GM21528 (cell line): ENCODE results near the gene LTB4R2.

Experiments
- ATAC-seq: cut with Tn5 transposase; IDR thresholded peaks from one replicate; pipeline ENCODE4 v1.9.1; 2021; ENCODE audit warnings: mild to moderate bottlenecking, moderate library complexity; ENCODE audit not compliant: unreplicated experiment, low FRiP score

LTB4R2 gene, protein sequence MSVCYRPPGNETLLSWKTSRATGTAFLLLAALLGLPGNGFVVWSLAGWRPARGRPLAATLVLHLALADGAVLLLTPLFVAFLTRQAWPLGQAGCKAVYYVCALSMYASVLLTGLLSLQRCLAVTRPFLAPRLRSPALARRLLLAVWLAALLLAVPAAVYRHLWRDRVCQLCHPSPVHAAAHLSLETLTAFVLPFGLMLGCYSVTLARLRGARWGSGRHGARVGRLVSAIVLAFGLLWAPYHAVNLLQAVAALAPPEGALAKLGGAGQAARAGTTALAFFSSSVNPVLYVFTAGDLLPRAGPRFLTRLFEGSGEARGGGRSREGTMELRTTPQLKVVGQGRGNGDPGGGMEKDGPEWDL

DNA sequence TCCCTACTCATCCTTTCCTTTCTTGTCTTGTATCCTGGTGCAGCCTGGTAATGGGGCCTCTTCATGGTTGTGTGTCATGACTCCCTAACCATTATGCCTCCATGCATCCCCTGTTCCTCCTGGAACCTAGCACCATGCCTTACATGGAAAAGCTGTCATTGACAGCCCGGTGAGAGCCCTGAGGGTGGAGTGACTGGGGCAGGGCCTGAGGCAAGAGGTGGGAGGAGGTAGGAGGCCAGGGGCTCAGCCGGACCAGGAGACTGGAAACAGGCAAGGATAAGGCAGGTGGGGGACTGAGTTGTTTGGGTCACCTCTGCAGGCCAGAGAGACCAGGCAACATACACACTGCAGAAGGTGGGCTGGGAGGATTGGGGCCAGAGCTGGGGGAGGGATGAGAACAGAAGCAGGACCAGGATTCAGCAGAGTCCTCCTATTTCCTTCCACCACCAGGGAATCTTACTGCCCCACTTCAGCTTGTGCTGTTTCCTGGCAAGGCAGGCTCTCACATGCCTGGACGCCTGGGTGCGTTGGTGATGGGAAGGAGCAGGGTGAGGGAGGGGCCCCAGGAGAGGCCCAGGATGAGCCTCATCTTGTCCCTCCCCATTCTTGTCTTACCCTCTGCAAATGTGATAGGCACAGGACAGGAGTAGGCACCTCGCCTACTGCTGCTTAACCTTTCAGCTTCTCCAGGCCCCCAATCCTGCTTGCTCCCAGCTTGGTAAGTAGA is at the start of gene LTB4R2:
LTB4R2 (plus strand) TSS at position 603 of the 727 bp plus-strand sequence. CDS start 525 bp downstream, outside the sequence.
- no peak for ATAC-seq

DNA sequence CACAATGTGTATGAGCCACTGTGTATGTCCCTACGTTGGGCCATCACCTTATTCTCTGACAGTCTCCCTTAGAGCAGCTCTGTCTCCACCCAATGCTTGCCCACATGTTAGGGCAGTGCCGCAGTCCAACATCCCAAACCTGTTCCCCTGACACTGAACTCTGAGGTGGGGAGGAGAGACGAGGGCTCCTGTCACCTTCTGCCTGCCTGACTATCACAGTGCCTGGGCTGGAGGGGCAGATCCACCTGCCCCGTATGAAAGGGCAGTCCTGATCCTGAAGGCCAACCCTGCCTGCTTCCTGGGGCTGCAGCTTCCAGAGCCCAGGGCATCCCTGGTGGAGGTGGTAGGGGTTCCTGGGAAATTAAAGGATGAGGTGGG is 49.2 kb upstream of the LTB4R2 start:
- no peak for ATAC-seq

DNA sequence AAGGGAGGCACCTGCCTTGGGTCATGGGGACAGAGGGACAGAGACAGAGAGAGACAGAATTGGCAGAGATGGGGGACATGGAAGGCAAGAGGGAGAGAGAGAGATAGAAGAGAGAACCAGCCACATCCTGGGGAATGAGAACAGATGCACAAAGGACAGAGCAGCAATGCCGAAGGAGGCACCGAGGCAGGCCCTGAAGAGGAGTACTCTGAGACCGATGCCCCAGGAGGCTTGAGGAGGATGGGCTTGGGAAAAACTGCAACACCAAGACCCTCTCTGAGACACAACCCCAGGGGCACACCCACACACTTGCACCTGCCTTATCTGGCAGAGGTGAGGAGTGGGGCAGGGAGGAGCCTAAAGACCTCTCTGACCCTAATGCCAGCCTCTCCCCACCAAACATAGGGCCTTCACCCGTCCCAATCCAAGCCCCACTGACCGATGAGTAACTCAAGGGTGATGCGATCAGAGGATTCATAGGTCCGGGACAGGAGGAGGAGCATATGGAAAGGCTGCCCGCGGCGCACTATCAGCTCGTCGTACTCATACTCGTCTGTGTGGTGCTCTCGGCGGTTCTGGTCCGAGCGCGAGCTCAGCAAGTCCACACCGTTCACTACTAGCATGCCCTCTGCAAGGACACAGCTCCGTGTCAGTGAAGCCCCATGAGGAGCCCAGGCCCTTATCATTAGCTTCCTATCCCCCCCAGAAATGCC is 48.5 kb upstream of the LTB4R2 start:
- ATAC-seq = no peak

DNA sequence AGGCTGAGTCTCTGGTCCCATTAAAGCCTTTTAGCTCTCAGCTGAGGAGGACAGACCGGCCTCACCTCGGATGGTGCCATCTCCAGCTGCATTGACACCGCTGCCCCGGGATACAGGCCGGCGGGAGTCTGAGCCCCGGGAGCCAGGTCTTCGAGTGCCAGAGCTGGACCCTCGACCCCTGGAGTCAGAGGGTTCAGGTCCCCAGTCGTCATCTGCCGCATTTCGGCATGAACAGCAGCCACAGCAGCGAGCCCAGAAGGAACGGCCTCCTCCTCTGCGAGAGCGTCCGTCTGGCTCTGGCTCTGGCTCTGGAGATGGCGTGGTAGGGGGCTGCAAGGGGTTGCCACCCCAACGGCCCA is 48.0 kb upstream of the LTB4R2 start:
- ATAC-seq = no peak

DNA sequence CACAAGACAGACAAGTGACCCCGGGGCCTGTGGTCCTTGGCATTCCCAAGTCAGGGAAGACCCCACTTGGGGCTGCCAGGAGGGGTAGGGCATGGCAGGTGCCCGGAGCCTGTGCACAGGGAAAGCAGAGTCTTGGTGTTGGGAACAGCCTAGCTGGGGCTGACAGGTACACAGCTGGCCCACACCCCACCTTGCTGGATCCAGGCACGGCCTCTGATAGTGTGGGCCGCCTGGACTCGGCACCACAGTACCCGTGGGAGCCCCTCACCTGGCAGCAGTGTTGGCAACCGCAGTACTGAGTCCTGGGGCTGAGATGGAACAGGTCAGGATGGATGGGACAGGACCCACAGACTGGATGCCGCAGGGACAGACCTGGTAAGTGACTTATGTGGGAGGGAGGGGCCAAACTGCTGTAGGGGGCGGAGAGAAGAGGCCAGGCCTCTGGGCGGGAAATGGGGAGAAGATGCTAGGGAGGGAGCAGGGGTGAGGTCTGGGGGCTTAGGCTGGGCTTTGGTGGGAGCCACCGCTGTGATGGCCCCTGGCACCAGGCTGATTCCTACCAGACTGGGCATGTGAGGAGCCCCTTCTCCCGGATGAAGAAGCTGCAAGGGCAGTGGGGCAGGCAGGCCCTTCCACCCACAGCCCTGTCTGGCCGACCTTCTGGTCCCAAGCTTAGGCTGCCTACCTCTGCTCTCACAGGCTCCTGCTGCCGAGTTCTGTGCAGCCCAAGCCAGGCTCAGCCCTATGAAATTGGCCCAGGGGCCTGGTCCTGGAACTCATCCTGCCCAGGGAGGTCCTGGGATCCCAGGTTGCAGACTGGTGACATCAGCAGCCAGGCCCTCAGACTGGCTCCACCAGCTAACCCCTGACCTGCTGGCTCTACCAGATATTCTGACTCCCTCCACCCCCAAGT is 46.9 kb upstream of the LTB4R2 start, which contains the start of gene TGM1:
TGM1 (minus strand) TSS at position 357 of the 913 bp plus-strand sequence. CDS start 825 bp downstream, outside the sequence.
- no peak for ATAC-seq

DNA sequence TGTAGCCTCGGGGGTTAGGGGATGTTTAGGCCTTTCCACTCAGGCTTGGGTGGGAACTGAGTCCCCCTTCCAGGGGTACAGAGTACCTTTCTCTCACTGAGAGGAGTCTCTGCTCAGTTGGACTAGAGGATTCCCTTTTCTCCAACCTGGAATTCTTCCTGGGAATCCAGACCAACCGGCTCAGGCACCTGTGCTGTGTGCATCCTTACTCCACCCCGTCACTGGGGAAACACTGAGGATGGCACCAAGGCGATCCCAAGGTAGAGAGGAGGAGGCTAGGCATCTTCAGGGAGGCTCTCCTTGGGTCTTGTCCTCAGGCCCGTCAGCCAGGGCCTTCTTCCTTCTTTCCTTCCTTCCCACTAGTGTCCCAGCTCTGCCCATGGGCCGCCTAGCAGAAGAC is 46.1 kb upstream of the LTB4R2 start:
- no peak for ATAC-seq

DNA sequence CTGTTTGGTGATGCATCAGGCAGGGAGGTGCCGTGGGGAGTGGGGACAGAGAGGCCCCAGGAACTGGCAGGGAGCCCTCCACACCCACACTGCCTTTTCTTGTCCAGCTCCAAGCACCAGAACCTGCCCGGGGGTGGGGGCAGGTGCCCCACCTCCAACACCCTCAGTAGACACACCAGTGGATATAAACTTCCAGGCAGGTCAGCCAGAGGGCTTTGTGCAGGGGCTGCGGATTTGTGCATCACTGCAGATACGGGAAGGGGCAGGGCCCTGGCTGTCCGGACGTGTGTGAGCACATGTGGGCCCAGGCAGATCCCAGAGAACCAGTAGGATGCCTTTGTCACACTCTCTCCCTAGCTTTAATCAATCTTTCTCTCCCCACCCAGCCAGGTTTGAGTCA is 45.6 kb upstream of the LTB4R2 start:
- no peak for ATAC-seq

DNA sequence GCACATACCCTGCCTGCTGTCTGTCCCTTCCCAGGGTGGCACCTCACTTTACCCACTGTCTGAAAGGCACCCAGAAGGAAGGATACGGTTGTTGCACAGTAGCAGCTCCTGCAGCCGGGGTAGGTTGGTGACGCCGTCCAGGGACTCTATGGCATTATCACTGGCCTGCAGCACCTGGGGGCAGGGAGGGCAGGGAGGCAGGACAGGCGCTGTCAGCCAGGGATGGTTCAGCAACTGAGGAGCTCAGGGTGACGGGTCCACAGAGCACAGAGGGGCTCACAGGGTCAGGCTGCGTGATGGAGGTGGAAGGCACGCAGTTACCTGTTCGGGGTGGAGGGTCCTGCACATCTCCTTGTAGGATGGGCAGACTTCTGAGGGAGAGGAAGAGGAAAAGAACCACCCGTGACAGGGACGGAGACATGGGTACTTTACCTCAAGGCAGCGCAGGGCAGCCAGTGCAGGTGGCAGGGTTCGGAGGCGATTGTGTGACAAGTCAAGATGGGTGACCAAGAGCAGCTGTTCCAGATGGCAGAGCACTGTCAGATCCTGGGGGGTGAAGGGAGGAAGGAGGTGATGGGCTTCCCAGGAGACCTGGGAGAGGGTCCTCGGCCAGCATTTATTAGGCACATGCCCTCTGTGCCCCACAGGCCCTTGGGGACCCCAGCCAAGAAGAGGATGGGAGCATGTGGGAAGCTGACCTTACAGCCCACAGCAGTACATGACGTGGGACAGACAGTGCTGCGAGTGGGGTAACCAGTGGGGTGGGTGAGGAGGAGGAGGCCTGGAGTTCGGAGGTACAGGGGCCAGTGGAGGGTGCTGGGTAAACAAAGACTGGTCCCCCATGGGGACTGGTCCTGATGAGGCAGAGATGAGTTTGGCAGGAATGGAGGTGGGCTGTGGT is 43.3 kb upstream of the LTB4R2 start:
- ATAC-seq = no peak

DNA sequence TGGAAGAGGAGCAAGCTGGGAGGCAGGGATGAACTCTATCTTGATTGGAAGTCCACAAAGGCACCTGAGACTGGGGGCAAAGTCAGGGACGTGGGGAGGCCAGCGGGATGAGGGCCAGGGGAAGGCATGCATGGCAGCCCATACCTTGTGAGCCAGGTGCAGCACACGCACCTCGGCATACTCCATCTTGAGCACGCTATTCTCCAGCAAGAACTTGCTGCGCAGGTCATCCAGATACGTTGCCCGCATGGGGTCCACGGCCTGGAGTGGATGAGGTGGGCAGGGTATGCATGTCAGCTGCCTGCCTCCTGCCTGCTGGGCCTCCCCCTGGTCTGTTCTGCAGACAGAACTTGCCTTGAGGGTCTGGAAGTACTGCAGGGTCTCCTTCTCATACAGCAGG is 42.4 kb upstream of the LTB4R2 start:
- ATAC-seq = no peak

DNA sequence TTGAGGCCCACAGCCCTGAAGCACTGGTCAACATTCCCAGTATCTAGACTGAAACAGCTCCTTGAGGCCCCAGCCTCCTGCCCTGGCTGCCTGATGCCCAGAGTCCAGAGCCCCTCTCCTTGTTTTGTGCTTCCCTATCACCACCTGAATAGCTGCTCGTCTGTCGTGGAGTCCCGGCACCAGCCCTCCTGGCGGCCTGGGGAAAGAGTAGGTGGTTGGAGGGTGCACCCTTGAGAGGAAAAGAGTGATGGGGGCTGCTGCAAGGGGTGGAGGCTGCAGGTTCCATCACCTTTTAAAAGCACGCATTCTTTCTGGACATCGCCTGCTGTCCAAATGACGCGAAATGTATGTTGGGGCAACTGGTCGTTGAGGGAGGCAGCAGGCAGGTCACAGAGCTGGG is 41.7 kb upstream of the LTB4R2 start:
- no peak for ATAC-seq

DNA sequence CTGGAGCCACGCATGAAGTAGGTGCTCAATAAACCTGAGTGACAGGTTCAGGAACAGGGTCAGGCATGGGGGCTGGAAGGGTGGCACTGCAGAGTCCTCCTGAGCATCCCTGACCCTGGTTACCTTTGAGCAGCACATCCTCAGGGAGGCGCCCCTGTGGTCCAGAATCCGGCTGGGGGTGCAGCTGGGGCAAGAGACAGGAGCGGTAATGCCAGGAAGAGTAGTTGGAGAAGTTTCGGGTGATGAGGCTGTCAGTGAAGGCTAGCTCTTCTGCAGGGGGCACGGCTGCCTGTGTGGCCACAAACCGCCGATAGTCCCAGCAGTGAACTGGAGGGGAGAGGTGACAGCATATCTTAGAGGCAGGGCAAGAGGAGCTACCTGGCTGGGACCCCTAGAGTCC is 40.6 kb upstream of the LTB4R2 start:
- no peak for ATAC-seq

DNA sequence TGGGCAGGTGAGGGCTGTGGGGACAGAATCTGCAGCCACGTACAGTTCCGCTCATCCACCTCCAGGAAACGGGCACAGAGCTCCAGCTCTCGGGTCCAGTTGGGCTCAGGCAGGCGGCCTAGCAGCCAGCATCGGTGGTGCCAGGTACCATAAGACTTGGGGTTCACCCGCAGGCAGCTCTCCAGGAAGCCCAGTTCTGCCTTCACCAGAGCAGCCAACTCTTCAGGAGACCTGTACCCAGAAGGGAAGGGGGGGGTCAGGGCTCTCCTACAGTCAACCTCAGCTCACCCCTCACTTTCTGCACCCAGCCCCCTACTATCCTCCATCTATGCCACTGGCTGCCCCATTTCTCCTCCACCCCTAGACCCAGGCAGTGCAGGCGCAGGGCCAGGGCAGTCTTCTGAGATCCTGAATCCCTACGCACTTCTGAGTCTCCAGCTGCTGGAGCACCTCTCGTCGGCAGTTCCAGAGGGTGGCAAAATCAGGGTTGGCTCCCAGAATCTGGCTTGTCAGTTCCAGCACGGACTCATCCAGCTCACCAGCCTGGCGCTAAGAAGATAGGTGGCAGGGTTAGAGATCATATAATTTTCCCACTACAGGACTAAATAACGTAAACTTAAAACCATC is 39.9 kb upstream of the LTB4R2 start:
- no peak for ATAC-seq

DNA sequence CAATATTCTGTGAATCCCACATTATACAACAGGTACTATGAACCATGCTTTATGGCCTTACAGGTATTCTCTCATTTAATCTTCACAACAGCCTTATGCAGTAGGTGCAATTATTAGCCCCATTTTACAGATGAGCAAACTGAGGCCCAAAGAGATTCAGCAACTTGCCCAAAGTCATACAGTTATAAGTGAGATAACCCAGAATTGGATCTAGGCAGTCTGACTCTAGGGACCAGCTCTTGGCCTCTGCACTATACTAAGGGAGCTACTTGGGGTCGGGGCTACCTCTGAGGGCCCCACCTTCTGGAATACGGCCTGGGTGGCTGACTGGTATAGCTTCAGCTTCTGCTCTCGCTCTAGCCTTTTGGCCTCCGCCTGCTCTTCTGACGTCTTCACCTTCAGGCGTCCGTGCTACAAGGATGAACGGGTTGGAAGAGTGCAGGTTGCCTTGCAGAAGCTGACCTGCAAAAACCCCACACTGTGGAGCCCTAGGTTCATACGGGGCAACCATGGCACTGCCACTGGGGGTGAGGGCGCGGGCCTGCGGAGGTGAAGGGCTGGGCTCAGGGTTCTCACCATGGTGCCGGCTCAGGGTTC is 39.3 kb upstream of the LTB4R2 start:
- no peak for ATAC-seq

DNA sequence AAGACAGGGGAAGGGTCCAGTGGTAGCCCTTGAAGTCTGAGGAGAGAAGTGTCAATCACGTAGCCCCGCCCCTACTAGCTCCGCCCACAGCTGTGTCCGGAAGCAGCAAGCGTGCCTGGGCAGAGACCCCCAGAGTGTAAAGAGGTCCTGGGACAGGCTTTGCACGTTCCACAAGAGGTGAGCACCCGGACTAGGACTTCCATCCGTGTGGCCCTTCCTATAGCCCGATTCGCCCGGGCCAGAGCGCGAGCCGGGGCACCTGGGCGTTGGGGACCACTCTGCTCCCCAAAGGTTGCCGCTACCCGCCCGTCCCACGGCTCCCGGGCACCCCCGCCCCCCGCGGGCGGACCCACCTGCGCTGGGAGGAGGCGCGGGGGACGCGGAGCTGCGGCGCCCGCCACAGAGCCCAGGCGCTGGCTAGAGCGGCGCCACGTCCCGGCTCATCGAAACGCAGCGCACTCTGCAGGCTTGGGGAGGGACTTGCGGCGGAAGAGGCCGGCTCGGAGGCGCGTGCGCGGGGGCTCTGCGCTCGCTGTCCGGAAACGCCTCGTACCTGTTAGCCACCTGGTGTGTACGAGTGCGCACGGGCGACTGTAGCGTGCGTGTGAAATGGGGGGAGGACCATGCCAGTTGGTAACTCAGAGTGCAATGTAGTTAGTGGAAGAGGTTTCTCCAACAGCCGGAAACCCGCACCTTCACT is 38.7 kb upstream of the LTB4R2 start, which contains the start of gene RABGGTA:
RABGGTA (minus strand) TSS at position 464 of the 700 bp plus-strand sequence. CDS start 482 bp downstream, outside the sequence.
- peak; percentile 83 for ATAC-seq

DNA sequence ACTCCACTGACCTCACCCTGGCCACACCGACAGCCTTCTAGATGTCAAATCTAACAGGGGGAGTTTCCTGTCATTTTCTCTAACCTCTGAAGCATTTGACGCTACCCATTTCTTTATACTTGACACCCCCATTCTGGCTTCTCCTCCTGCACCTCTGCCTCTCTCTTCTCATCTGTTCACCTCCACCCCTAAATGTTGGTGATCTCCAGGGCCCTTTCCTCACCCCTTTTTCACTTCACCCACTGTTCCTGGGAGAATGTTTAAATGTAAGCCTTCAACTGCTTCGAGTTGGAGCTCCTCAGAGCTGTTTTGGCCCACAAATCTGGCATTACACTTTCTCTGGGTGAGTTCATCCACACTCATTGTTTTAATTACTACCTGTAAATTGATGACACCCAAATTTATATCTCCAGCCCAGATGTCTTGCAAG is 38.1 kb upstream of the LTB4R2 start:
- ATAC-seq = no peak

DNA sequence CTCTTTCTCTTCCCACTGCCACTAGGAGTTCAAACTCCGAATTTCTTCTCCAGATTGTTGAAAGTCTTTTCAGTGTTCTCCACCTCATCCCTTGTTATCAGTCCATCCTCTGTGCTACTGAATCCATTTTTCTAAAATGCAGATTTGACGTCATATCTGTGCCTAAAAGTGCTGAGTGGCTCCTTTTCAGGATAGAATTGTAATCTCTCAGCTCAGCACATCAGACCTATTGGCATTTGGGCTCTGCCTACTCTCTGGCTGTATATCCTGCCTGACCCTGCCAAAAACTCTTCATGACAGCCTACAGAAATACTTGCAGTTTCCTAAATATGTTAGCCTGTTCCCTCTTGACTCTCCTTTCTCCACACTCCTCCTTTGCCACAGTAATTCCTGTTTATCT is 37.5 kb upstream of the LTB4R2 start:
- no peak for ATAC-seq

DNA sequence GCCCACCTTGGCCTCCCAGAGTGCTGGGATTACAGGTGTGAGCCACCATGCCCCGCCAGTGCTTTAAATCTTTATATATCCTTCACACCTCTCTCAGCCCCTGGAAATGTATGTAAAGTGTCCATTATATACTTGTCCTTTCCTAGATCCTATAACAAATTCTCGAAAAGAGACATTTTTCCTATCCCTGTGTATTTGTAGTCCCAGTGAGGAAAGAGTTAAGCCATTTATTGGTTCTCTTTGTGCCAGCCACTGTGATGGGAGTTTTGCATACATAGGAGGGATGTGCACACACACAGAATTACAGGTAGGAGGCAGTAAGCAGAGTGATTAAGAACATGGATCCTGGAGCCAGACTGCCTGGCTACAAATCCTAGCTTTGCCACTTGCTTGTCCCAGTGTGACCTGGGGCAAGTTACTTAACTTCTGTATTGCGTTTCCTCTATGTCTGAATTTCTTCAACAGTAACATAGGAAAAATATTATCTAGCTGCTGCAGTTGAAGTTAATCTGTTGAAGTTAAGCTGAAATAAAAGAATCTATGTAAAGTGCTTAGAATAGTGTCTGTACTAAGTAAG is 36.4 kb upstream of the LTB4R2 start:
- no peak for ATAC-seq
